IMR-90 (cell line): ENCODE measurements around the gene KRTAP10-9. TPM values are rescaled to one million over a fixed set of nuclear protein-coding genes. Genes with fewer than 3 reads are reported as not detected.

Experiments
- ATAC-seq: fragments of 200-7000 bp; cut with Tn5 transposase; 2 replicates; pipeline ENCODE4 v1.9.1; 2020; ENCODE audit warnings: low read depth, mild to moderate bottlenecking, moderate library complexity
- BruUV-seq: library from RNA; stranded (reverse); fragments of 400-500 nt; replicated peaks from 2 replicates; lab custom pipeline; 2021; lab: Mats Ljungman, UMichigan
- CTCF ChIA-PET: fragments of 300-600 bp; formaldehyde crosslinking; extraction: SDS; loops from one replicate; lab custom pipeline; 2021; ENCODE audit warnings: antibody characterized with exemption; lab: Yijun Ruan, JAX
- POLR2A ChIA-PET: fragments of 300-600 bp; sonication (Branson Sonifier 250); formaldehyde crosslinking; loops from one replicate; lab custom pipeline; 2022; ENCODE audit warnings: antibody characterized with exemption; ENCODE audit not compliant: unreplicated experiment; lab: Charles Lee
- DNase-seq: peaks from one replicate; pipeline ENCODE4 v3.0.0; 2013
- H2AFZ ChIP-seq: replicated peaks from 2 replicates; pipeline ENCODE3; 2013; ENCODE audit warnings: low read length, mild to moderate bottlenecking; ENCODE audit not compliant: poor library complexity
- H2AK5ac ChIP-seq: 2 replicates; pipeline ENCODE4 v1.6.1; 2013; ENCODE audit warnings: low read depth, low read length, inconsistent platforms
- H2AK9ac ChIP-seq: replicated peaks from 2 replicates; pipeline ENCODE3; 2013; ENCODE audit warnings: mild to moderate bottlenecking, low read depth, low read length, moderate library complexity; ENCODE audit not compliant: poor library complexity
- H2BK120ac ChIP-seq: 2 replicates; pipeline ENCODE4 v1.6.1; 2013; ENCODE audit warnings: low read depth, low read length, inconsistent platforms
- H2BK15ac ChIP-seq: 3 replicates; pipeline ENCODE4 v1.6.1; 2013; ENCODE audit warnings: low read depth, low read length, inconsistent platforms
- H2BK20ac ChIP-seq: 2 replicates; pipeline ENCODE4 v1.6.1; 2013; ENCODE audit warnings: low read depth, mild to moderate bottlenecking, inconsistent platforms, low read length, moderate library complexity
- H2BK5ac ChIP-seq: 2 replicates; pipeline ENCODE4 v1.6.1; 2013; ENCODE audit warnings: mild to moderate bottlenecking, low read depth, low read length, inconsistent platforms; ENCODE audit not compliant: poor library complexity, severe bottlenecking
- H3K14ac ChIP-seq: replicated peaks from 2 replicates; pipeline ENCODE4 v1.6.1; 2013; ENCODE audit warnings: low read depth, low read length, inconsistent platforms
- H3K18ac ChIP-seq: 2 replicates; pipeline ENCODE4 v1.6.1; 2013; ENCODE audit warnings: low read depth, low read length, control low read depth
- H3K23ac ChIP-seq: 2 replicates; pipeline ENCODE4 v1.6.1; 2013; ENCODE audit warnings: low read depth, low read length, inconsistent platforms
- H3K27ac ChIP-seq: 2 replicates; pipeline ENCODE4 v1.5.1; 2013; ENCODE audit warnings: mild to moderate bottlenecking, control low read depth, low read length; ENCODE audit not compliant: insufficient read depth
- H3K27me3 ChIP-seq: 2 replicates; pipeline ENCODE4 v1.6.1; 2013; ENCODE audit warnings: low read length; ENCODE audit not compliant: control insufficient read depth, insufficient read depth
- H3K36me3 ChIP-seq: 2 replicates; pipeline ENCODE4 v1.6.1; 2013; ENCODE audit warnings: low read length, mixed read lengths; ENCODE audit not compliant: control insufficient read depth, insufficient read depth
- H3K4ac ChIP-seq: 2 replicates; pipeline ENCODE4 v1.6.1; 2013; ENCODE audit warnings: low read depth, low read length, inconsistent platforms
- H3K4me1 ChIP-seq: 2 replicates; pipeline ENCODE4 v1.6.1; 2013; ENCODE audit warnings: low read length, mixed read lengths; ENCODE audit not compliant: control insufficient read depth, insufficient read depth
- H3K4me2 ChIP-seq: 2 replicates; pipeline ENCODE4 v1.6.1; 2013; ENCODE audit warnings: low read depth, mild to moderate bottlenecking, control low read depth, low read length, moderate library complexity
- H3K4me3 ChIP-seq: 2 replicates; pipeline ENCODE4 v1.5.1; 2013; ENCODE audit warnings: low read depth, mild to moderate bottlenecking, control low read depth, low read length, moderate library complexity; ENCODE audit not compliant: insufficient read depth
- H3K56ac ChIP-seq: 2 replicates; pipeline ENCODE4 v1.6.1; 2013; ENCODE audit warnings: low read length, inconsistent platforms; ENCODE audit not compliant: insufficient read depth; ENCODE audit errors: extremely low read depth
- H3K79me1 ChIP-seq, 2 experiments: 2 replicates each; pipeline ENCODE4 v1.6.1; 2013; ENCODE audit warnings: low read length in 2 of 2, inconsistent platforms in 1 of 2, low read depth in 1 of 2
- H3K9ac ChIP-seq: 2 replicates; pipeline ENCODE4 v1.6.1; 2013; ENCODE audit warnings: low read depth, low read length, control low read depth
- H3K9me1 ChIP-seq: 2 replicates; pipeline ENCODE4 v1.6.1; 2013; ENCODE audit warnings: low read length, inconsistent platforms; ENCODE audit not compliant: insufficient read depth
- H3K9me3 ChIP-seq: 2 replicates; pipeline ENCODE4 v1.6.1; 2013; ENCODE audit warnings: low read length; ENCODE audit not compliant: control insufficient read depth, insufficient read depth
- H4K20me1 ChIP-seq: 2 replicates; pipeline ENCODE4 v1.6.1; 2013; ENCODE audit warnings: low read length, inconsistent platforms; ENCODE audit not compliant: insufficient read depth
- H4K5ac ChIP-seq: 2 replicates; pipeline ENCODE4 v1.6.1; 2013; ENCODE audit warnings: mild to moderate bottlenecking, low read depth, low read length, control low read depth
- H4K8ac ChIP-seq, 2 experiments: 2 replicates each; pipeline ENCODE4 v1.6.1; 2013; ENCODE audit warnings: low read depth in 2 of 2, low read length in 2 of 2, control low read depth in 1 of 2, inconsistent platforms in 1 of 2
- H4K91ac ChIP-seq: 2 replicates; pipeline ENCODE4 v1.6.1; 2013; ENCODE audit warnings: low read depth, low read length, inconsistent platforms; ENCODE audit not compliant: insufficient read depth
- CHD1 ChIP-seq: IDR thresholded peaks from 2 replicates; pipeline ENCODE4 v1.6.1; 2012; ENCODE audit warnings: low read depth, low read length, improper control_type of control experiment
- WGBS, 2 experiments: methylation state at CpG; one replicate each; pipeline versions ENCODE4 v1.1.5 to v1.1.7; 2013; ENCODE audit warnings: missing lambda C conversion rate in 2 of 2; ENCODE audit not compliant: insufficient read length in 1 of 2; ENCODE audit errors: extremely low coverage in 2 of 2; 5-methylcytosine and 5-hydroxymethylcytosine counted together
- dilution Hi-C: fragments of 300-500 bp; cut with HindIII; formaldehyde crosslinking; loops from one replicate; pipeline ENCODE4 v1.14.3; 2018; ENCODE audit warnings: low sequenced_read_pairs; ENCODE audit not compliant: unreplicated experiment
- in situ Hi-C: fragments of 300-500 bp; cut with MboI; formaldehyde crosslinking; loops from 3 replicates; pipeline ENCODE4 v1.14.3; 2019; ENCODE audit warnings: low sequenced_read_pairs, inconsistent platforms, mixed read lengths
- intact Hi-C: fragments of 100-400 bp; cut with micrococcal nuclease; formaldehyde crosslinking; loops from 2 replicates; pipeline ENCODE4 v1.10.0; 2022
- polyA plus RNA-seq, 3 experiments: library from polyadenylated mRNA; depleted of rRNA; stranded (reverse); fragments of >200 nt; gene quantifications; 2 replicates each; pipeline ENCODE4 v1.2.3, GENCODE V29; 2012; ENCODE audit warnings: low replicate concordance in 1 of 3
- total RNA-seq: library from RNA; depleted of rRNA; stranded (reverse); fragments of >200 nt; gene quantifications from 2 replicates; pipeline ENCODE4 v1.2.3, GENCODE V29; 2012
- TF ChIP-seq, protein P1 (sequence below): fragments of 150-350 bp; IDR thresholded peaks from 2 replicates; pipeline ENCODE4 v1.6.1; 2017; ENCODE audit warnings: mild to moderate bottlenecking, antibody characterized with exemption, low read length, low read depth

Gene KRTAP10-9
- total and polyA plus RNA-seq, 2 of the 4 experiments (the other 2 are of a cell fraction) = not detected

- H3K9me1 ChIP-seq = no peaks in the 10 kb centered on the region
- H3K27ac ChIP-seq = no peak overlapping the region
- H4K5ac ChIP-seq = no peak overlapping the region
- no peak overlapping the region for H4K8ac ChIP-seq
- no peak overlapping the region for H2AFZ ChIP-seq
- no peak overlapping the region for H3K18ac ChIP-seq
- ChIA-PET CTCF (no interaction called here), POLR2A (no interaction called here)
- H3K36me3 ChIP-seq = no peaks in the 10 kb centered on the region
- no peak overlapping the region for H3K4me3 ChIP-seq
- no peak overlapping the region for H2BK15ac ChIP-seq
- no peak overlapping the region for H3K9ac ChIP-seq
- H3K4me2 ChIP-seq = no peak overlapping the region
- TF ChIP-seq CHD1 = no peak
- TF ChIP-seq, protein P1, sequence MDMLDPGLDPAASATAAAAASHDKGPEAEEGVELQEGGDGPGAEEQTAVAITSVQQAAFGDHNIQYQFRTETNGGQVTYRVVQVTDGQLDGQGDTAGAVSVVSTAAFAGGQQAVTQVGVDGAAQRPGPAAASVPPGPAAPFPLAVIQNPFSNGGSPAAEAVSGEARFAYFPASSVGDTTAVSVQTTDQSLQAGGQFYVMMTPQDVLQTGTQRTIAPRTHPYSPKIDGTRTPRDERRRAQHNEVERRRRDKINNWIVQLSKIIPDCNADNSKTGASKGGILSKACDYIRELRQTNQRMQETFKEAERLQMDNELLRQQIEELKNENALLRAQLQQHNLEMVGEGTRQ = no peak
- in situ Hi-C loops (no loop called here), intact Hi-C loops (no loop called here), dilution Hi-C loops (no loop called here)
- DNase-seq (no peak), ATAC-seq (no peak)
- no peak overlapping the region for H3K56ac ChIP-seq
- no TSS peak for BruUV-seq
- H3K79me1 ChIP-seq = no peaks in the 10 kb centered on the region
- H2AK9ac ChIP-seq = no peak overlapping the region
- H3K14ac ChIP-seq = no peak overlapping the region
- H4K91ac ChIP-seq = no peak overlapping the region
- no peak overlapping the region for H2AK5ac ChIP-seq
- H3K27me3 ChIP-seq = no peaks in the 10 kb centered on the region; the same call in 1 of the 2 replicates
- H4K20me1 ChIP-seq = no peaks in the 10 kb centered on the region
- WGBS, 2 experiments = 61% methylated on average over 6 of the region's 12 CpGs; no CpG with 5 or more reads in 1 of the 2 experiments
- peaks cover 10% of the 10 kb centered on the region for H3K9me3 ChIP-seq
- no peak overlapping the region for H2BK5ac ChIP-seq
- H3K23ac ChIP-seq = no peak overlapping the region
- no peak overlapping the region for H3K4ac ChIP-seq
- no peak overlapping the region for H2BK120ac ChIP-seq
- H2BK20ac ChIP-seq = no peak overlapping the region
- no peaks in the 10 kb centered on the region for H3K4me1 ChIP-seq
These were observed 12.4 kb downstream of the KRTAP10-9 start for GRCh38 chr21:44639331-44639655.
